NCI-H524 treated with DMSO at 0.1 percent for 48 hours (cell line): ENCODE data around the gene ZBTB49.
"Not testable (repeated sequence)": the region's sequence is repeated elsewhere in the genome, so short reads cannot be mapped to it uniquely, and the experiment has no call there.

Experiments used
- DNase-seq: peaks from one replicate; lab custom pipeline; 2025; lab: John Stamatoyannopoulos, UW

Gene ZBTB49

GRCh38 chr4:4289941-4290850 lies at the start of gene ZBTB49, which contains the start of gene LYAR:
Gene ZBTB49 (plus strand): TSS chr4:4290251. CDS start chr4:4299946, 9,695 bp downstream.
Gene LYAR (minus strand): TSS chr4:4290154. CDS start chr4:4283742, 6,412 bp downstream.
- DNase-seq = peak; percentile 10

DNA sequence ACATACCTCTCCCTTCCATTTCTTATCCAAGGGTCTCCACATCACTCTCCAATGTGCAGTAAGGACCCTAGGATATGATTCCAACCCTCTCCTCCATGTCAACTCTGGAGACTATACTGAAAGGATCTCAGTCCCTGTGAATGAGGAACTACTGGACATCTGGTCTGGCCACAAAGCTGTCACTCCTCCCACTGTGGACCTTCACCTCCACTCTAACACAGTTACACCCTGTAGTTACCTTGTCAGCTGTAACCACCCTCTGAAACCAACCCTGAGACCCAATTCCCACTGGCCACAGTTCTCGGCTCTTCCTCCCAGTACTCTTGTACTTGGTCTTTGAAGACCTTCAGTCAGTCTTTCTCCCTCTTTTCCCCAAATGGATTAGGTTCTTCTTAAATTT lies 44.9 kb upstream of the ZBTB49 start:
- DNase-seq = no peak

DNA sequence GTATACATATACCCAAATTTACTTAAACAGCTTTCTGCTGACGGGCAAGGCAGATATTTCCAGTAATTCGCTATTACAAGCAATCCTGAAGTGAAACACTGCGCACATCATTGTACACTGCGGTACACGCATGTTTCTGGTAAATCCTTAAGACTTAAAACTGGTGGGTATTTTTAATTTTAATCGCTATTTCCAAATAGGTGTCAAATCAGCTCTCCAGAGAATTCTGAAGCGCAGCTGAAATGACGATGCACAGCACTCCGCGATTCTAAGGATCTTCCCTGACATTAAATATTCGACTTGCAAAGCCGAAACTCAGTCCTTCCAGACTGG lies 42.4 kb upstream of the ZBTB49 start:
- no peak for DNase-seq

DNA sequence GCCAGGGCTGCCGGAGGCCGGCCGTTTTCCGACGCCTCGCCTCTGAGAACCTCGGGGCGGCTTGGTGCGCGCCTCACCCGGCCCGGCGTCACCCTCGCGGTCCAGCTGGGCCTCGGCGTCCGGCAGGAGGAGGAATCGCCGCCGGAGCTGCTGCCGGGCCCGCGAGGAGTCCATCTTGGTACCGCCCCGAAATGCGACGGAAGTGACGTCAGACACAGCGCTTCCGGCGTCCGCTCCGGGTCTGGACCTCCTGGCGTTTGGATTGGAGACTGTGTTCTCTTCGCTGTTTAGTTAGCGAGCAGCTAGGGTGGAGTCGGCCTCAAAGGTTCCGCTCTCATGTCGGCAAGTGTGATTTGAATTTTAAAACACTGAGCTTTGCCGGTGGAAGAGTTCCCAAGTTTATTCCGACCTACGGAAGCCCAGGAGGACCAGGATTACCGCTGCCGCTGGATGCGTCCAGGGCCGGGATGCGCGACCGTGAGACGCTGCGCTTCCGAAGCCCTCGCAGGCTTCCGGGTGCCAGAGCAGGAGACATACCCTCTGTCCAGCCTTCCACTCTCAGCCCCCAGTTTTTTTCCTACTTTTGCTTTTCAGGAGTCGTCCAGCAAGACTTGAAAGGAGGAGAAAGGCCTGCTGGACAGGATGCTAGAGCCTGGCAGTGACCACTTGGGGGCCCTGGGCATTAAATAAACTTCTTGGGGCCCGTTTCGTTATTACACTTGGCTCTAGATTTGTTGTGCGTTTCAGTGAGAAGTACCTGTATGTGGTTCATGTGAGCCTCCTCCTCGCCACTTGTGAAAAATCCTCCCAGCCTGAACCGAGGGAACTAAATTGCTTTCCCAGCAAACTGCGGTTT lies 41.8 kb upstream of the ZBTB49 start, which contains the start of gene TMEM128:
Gene TMEM128 (minus strand): TSS at position 195 of the 856 bp plus-strand sequence. CDS start 21 bp downstream, at position 174.
- peak; percentile 58 for DNase-seq

DNA sequence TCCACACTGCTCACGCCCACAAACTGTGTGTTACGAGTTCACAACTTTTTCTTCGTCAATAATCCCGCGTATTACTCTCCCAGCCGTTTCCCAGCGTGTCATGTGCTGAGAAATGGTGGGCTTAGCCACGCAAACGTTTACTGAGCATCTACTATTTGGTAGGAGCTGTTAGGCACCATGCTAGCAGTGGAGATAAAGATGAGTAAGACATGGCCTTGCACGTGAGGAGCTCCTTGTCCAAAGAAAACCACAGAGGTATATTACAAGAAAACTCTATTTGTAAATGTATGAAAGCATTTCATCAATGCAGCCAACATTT lies 41.2 kb upstream of the ZBTB49 start:
- no peak for DNase-seq

DNA sequence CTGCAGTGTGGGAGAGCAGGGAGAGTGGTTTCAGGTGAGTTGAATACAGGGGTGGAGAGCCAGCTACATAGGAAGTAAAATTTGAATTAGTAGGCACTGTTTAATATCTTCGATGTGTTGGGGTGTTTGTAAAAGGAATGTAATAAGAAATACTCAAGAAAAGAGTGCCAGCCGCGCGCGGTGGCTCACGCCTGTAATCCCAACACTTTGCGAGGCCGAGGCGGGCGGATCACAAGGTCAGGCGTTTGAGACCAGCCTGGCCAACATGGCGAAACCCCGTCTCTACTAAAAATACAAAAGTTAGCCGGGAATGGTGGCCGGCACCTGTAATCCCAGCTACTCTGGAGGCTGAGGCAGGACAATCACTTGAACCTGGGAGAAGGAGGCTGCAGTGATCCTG lies 40.7 kb upstream of the ZBTB49 start:
- not testable (repeated sequence) for DNase-seq

DNA sequence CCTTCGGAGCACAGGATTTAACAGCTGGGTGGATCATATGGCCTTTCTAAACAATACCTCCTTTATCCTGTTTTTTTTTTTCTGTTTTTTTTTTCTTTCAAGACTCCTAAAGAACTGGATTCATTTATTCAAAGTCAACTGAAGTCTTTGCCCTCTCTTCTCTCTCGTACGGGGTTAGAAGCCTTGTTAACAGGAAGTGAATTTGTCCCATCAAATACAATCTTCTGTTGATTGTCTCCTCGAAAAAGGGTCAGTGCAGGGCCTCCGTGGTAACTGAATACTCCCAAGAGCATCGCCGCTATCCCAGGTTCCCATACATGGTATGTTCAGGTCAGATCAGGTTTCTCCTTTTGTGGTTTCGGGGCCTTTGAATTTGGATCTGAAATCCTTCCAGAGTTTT lies 40.2 kb upstream of the ZBTB49 start:
- no peak for DNase-seq

DNA sequence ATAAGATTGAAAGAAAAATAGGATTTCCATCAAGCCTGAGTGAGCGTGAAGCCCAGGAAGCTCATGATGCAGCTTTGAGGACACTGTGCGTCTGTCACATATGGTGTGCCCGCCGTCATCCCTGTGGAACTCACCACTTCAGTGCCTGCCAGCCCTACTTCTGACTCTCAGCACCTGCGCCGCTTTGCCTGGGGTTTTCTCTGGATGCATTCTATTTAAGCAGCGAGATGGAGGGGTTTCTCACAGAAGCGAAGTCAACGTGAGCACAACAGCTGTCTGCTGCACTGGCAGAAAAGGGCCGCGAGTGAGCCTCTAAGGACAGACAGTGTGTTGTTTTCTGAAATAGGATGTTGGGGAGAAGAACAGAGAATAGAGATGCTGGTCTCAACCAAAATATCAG lies 35.9 kb upstream of the ZBTB49 start:
- DNase-seq = no peak

- no peak for DNase-seq
Measured at GRCh38 chr4:4254666-4255065, 35.4 kb upstream of the ZBTB49 start.

- no peak for DNase-seq
Measured at GRCh38 chr4:4256799-4257198, 33.3 kb upstream of the ZBTB49 start.

DNA sequence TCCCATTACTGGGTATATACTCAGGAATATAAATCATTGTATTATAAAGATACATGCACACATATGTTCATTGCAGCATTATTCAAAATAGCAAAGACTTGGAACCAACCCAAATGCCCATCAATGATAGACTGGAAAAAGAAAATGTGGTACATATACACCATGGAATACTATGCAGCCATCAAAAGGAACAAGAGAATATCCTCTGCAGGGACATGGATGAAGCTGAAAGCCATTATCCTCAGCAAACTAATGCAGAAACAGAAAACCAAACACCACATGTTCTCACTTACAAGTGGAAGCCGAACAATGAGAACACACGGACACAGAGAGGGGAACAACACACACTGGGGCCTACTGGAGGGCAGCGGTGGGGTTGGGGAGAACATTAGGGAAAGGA lies 32.3 kb upstream of the ZBTB49 start:
- DNase-seq = not testable (repeated sequence)

DNA sequence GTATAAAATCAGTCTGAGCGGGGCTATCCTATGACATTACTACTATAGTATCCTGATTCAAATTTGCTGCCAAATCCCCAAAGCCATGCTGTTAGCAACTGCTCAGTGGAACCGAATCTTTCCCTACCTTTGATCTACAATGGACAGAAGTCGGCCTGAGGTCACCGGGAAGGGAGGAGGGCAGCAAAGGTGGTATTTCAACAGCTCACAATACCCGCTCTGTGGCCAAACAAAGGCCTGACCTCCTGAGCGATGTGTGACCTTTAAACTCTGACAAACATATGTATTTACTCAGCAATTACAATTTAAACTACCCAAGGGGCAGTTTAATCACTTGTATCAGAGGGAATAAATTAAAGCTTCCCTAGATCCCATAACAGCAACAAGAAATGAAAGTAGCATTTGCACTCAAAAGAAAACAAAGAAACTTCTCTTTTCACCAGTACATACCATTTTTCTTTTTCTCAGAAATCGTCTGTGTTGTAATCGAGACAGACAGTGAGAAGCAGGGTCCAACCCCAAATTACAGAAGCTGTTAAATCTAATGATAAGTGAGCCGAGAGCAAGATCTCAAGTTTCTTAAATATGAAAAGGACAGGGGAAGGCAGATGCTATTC lies 30.5 kb upstream of the ZBTB49 start:
- no peak for DNase-seq

DNA sequence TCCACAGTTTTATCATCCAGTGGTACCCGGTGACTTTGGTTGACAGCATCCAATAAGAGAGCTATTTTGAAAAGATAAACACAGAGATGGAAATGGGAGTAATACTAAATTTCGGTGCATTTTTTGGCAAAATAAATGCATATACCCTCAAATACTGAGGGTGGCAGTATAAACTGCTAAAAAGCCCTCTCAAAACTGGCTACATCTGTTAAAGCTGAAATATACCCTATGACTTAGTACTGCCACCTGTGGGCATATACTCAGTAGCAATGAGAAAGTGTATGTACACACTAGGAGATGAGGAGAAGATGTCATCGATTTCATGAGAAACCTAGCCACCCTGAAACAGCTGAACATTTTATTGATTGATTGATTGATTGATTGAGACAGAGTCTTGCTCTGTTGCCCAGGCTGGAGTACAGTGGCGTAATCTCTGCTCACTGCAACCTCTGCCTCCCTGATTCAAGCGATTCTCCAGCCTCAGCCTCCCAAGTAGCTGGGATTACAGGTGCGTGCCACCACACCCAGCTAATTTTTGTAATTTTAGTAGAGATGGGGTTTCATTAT lies 29.8 kb upstream of the ZBTB49 start:
- peak; percentile 50 for DNase-seq

GRCh38 chr4:4267981-4268380 lies 22.1 kb upstream of the ZBTB49 start:
- DNase-seq = no peak

DNA sequence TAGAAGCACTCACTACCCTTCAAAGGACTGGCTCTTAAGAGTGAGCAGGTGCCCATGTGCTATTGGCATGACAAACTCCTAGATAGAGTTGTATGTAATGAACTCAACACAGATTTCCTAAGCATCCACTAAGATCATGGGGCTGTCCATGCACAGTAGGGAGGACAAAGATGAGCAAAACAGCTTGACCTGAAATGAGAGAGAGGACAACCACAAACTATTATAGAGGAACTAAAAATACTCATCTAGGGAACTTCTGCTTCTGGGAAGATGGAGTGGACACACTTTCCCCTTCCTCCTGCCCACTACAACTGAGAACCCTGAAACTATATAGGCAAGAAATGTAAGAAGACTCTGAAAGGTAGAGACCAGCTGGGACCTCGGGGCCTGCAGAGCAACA lies 21.3 kb upstream of the ZBTB49 start:
- no peak for DNase-seq

- DNase-seq = no peak
Measured at GRCh38 chr4:4269331-4269731, 20.7 kb upstream of the ZBTB49 start.

GRCh38 chr4:4269856-4270255 lies 20.2 kb upstream of the ZBTB49 start:
- DNase-seq = no peak

DNA sequence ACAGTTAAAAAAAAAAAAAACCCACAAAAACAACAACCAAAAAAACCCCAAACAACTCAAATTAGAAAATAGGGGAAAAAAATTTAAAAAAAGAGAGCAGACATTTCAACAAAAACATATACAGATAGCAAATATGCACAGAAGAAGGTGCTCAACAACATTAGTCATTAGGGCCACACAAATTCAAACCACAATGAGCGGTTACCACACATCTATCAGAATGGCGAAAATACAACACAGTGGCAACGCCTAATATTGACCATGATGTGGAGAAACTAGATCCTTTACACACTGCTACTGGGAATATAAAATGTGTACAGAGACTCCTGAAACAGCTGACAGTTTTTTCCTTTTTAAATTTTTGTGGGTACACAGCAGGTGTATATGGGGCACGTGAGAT lies 19.5 kb upstream of the ZBTB49 start:
- no peak for DNase-seq

DNA sequence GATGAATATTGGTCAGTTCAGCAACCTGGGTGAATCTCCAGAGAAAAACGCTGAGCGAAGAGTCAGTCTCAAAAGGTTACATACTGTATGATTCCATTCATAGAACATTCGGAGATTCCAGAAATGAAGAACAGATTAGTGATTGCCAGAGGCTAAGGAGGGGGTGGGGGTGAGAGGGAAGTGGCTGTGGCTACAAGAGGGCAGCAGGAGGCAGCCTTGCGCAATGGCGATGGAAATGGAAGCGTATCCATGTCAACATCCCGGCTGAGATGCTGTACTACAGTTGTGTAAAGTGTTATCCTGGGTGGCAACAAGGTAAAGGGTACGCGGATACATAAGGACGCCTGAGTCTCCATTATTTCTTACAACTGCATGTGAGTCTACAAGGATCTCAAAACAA lies 18.1 kb upstream of the ZBTB49 start:
- no peak for DNase-seq

DNA sequence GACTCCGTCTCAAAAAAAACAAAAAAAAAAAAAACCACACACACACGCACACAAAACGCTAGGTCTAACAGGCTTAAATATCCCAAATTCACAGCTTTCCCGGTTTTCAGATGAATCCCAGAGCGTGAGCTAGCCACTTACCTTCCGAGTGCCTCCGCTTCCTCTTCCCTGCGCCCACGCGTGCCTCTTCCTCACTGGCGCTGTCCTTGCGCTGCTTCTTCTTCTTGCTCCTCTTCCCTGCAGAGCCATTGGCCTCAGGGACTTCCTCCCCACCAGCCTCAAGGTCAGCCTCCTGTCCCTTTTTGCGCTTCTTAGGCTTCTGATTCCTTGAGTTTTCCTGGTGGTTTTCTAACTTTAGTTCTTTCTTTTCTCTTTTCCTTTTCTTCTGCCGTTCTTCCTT lies 15.8 kb upstream of the ZBTB49 start:
- DNase-seq = no peak

- no peak for DNase-seq
Measured at GRCh38 chr4:4277531-4277930, 12.5 kb upstream of the ZBTB49 start.

DNA sequence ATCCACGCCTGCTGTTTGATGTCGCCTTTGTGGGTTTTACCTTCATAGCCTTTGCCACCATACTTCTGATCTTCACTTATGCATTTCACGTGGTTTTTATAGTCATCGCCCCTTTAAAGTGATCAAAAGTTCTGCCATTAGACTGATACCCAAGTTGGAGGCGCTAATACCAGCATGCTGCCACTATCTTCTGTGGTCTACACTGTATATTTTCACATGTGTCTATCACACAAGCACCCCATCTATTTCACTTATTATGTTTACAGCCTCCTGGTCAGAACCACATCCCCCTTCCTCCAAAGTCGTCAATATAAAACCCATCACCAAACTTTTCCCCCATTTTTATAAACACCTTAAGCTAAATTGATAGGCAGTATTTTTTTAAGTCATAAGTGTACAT lies 8.3 kb upstream of the ZBTB49 start:
- DNase-seq = no peak
